Esophagus (tissue), 2 donors: Measurements from ENCODE around the gene OR2AT4. TPM values are rescaled to one million over a fixed set of nuclear protein-coding genes. Genes with fewer than 3 reads are reported as not detected.

Experiments
- H3K27ac ChIP-seq, 2 donors: one replicate each; pipeline ENCODE4 v1.5.1; 2013; ENCODE audit warnings: low read depth in 2 of 2, mild to moderate bottlenecking in 2 of 2, inconsistent platforms in 1 of 2, low read length in 1 of 2, moderate library complexity in 1 of 2
- H3K27me3 ChIP-seq, 2 donors: one replicate each; pipeline ENCODE4 v1.6.1; 2013; ENCODE audit warnings: low read length in 2 of 2, control low read depth in 1 of 2, mild to moderate bottlenecking in 1 of 2; ENCODE audit not compliant: insufficient read depth in 2 of 2, control insufficient read depth in 1 of 2
- H3K36me3 ChIP-seq, 2 donors: one replicate each; pipeline ENCODE4 v1.6.1; 2013; ENCODE audit warnings: low read length in 1 of 2; ENCODE audit not compliant: control insufficient read depth in 2 of 2, insufficient read depth in 2 of 2
- H3K4me1 ChIP-seq, 2 donors: one replicate each; pipeline ENCODE4 v1.6.1; 2013; ENCODE audit warnings: low read length in 1 of 2; ENCODE audit not compliant: control insufficient read depth in 2 of 2, insufficient read depth in 2 of 2
- H3K4me3 ChIP-seq, 2 donors: one replicate each; pipeline ENCODE4 v1.5.1; 2013; ENCODE audit warnings: low read length in 2 of 2, mild to moderate bottlenecking in 2 of 2, low read depth in 1 of 2, moderate library complexity in 1 of 2
- H3K9me3 ChIP-seq, 2 donors: one replicate each; pipeline ENCODE4 v1.6.1; 2013; ENCODE audit warnings: mild to moderate bottlenecking in 2 of 2, low read depth in 1 of 2, low read length in 1 of 2, moderate library complexity in 1 of 2; ENCODE audit not compliant: control insufficient read depth in 2 of 2, insufficient read depth in 1 of 2
- WGBS, 2 donors: extraction: QIAGEN DNeasy Blood & Tissue Kit; methylation state at CpG; one replicate each; pipeline ENCODE4 v1.1.7; 2013; 5-methylcytosine and 5-hydroxymethylcytosine counted together
- polyA plus RNA-seq, 2 donors: library from polyadenylated mRNA; stranded (reverse); fragments of 200-250 nt; gene quantifications; one replicate each; pipeline ENCODE4 v1.2.3, GENCODE V29; 2013
- donor health status: healthy with polysubstance abuse.
- donor health status: Bipolar disorder and iron deficiency.

OR2AT4 gene
- polyA plus RNA-seq, 2 donors: not detected

- 75 to 78% methylated on average over 3 of the region's 3 CpGs for WGBS, 2 donors
- no peak overlapping the region for H3K27ac ChIP-seq
- H3K9me3 ChIP-seq: no peaks in the 10 kb centered on the region
- no peaks in the 10 kb centered on the region for H3K4me1 ChIP-seq
- no peak overlapping the region for H3K4me3 ChIP-seq
- H3K36me3 ChIP-seq: no peaks in the 10 kb centered on the region
- no peaks in the 10 kb centered on the region for H3K27me3 ChIP-seq
Measured at GRCh38 chr11:75073459-75074190, 23.1 kb downstream of the OR2AT4 start.

GRCh38 chr11:75072582-75072981 lies 24.1 kb downstream of the OR2AT4 start:
- Histone ChIP-seq H3K27me3 (no peaks in the 10 kb centered on the region), H3K9me3 (no peaks in the 10 kb centered on the region), H3K27ac (no peak overlapping the region), H3K4me1 (no peaks in the 10 kb centered on the region), H3K4me3 (no peak overlapping the region), H3K36me3 (no peaks in the 10 kb centered on the region)
- 14 to 16% methylated on average over 2 of the region's 2 CpGs for WGBS, 2 donors

- H3K27ac ChIP-seq: no peak overlapping the region
- H3K4me3 ChIP-seq: no peak overlapping the region
- H3K4me1 ChIP-seq: no peaks in the 10 kb centered on the region
- 81 to 82% methylated on average over 4 of the region's 4 CpGs for WGBS, 2 donors
- peaks cover 0 to 5% of the 10 kb centered on the region in 2 donors for H3K27me3 ChIP-seq
- no peaks in the 10 kb centered on the region for H3K36me3 ChIP-seq
- no peaks in the 10 kb centered on the region for H3K9me3 ChIP-seq
Measured at GRCh38 chr11:75069473-75069872, 27.2 kb downstream of the OR2AT4 start.

DNA sequence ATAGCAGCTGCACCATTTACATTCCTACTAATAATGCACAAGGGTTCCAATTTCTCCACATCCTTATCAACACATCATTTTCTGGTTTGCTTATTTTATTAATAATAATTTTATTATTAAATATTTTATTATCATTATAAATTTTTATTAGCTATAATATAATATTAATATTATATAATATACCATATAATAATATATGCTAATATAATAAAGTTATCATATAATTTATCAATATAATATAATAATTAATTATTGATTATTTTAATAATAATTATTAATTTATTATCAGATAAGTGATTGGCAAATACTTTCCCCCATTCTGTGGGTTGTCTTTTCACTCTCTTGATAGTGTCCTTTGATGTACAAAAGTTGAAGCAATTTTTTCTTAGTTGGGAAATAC lies 27.7 kb downstream of the OR2AT4 start:
- Histone ChIP-seq H3K27ac (no peak overlapping the region), H3K4me1 (no peaks in the 10 kb centered on the region), H3K9me3 (no peaks in the 10 kb centered on the region), H3K4me3 (no peak overlapping the region), H3K36me3 (no peaks in the 10 kb centered on the region), H3K27me3 (peaks cover 0 to 5% of the 10 kb centered on the region in 2 donors)

DNA sequence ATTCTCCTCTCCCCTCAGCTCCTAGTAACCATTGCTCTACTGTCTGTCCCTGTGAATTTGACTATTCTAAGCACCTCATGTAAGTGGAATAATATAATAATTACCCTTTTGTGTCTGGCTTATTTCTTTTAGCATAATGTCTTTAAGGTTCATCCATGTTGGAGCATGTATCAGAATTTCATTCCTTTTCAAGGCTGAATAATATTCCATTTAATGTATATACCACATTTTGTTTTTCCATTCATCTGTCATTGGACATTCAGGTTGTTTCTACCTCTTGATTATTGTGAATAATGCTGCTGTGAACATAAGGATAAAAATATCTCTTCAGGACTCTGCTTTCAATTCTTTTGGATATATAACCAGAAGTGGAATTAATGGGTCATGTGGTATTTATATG lies 28.1 kb downstream of the OR2AT4 start:
- H3K36me3 ChIP-seq: no peaks in the 10 kb centered on the region
- no peaks in the 10 kb centered on the region for H3K4me1 ChIP-seq
- H3K9me3 ChIP-seq: no peaks in the 10 kb centered on the region
- peaks cover 0 to 5% of the 10 kb centered on the region in 2 donors for H3K27me3 ChIP-seq
- H3K4me3 ChIP-seq: no peak overlapping the region
- H3K27ac ChIP-seq: no peak overlapping the region

- H3K4me3 ChIP-seq: no peak overlapping the region
Measured at GRCh38 chr11:75066061-75066460, 30.6 kb downstream of the OR2AT4 start.

DNA sequence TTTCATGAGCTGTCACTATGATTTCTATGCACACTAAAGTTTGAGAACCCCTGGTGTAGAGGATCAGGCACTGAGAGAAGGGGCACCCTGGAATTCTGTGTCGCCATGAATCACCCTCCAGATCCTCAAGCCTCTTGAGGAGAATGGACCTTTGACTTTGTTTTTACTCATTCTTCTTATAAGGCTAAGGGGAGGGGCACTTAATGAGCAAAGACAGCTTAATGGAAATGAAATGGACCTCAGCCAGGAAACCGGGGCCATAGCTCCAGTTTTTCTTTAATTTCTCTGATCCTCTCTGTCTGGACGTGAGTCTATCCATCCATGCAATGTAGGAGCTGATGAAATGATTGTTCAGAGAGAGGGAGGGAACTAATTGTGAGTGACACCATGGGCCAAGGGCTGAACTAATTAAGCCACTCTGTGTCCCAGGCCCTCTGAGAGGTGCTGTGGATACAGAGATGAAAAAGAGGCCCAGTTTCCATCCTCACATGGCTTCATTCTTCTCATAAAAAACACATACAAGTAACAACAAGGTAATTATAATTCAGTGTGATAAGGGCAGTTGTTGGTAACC lies 32.8 kb downstream of the OR2AT4 start:
- Histone ChIP-seq H3K27ac (no peak overlapping the region), H3K4me1 (no peaks in the 10 kb centered on the region)
- WGBS, 2 donors: 42 to 43% methylated on average over 3 of the region's 3 CpGs

More at GRCh38 chr11:75066061-75066460, 30.6 kb downstream of the OR2AT4 start:
- no peaks in the 10 kb centered on the region for H3K36me3 ChIP-seq
- WGBS, 2 donors: 67% methylated on average over 7 of the region's 7 CpGs
- H3K4me1 ChIP-seq: no peaks in the 10 kb centered on the region
- H3K9me3 ChIP-seq: no peaks in the 10 kb centered on the region
- H3K27me3 ChIP-seq: peaks cover 0 to 5% of the 10 kb centered on the region in 2 donors
- no peak overlapping the region for H3K27ac ChIP-seq

GRCh38 chr11:75059299-75059698 lies 37.4 kb downstream of the OR2AT4 start:
- Histone ChIP-seq H3K36me3 (no peaks in the 10 kb centered on the region), H3K27ac (no peak overlapping the region), H3K27me3 (no peaks in the 10 kb centered on the region), H3K9me3 (no peaks in the 10 kb centered on the region), H3K4me1 (no peaks in the 10 kb centered on the region), H3K4me3 (no peak overlapping the region)

More for the DNA sequence above, 32.8 kb downstream of the OR2AT4 start:
- no peaks in the 10 kb centered on the region for H3K36me3 ChIP-seq
- H3K4me3 ChIP-seq: no peak overlapping the region
- H3K27me3 ChIP-seq: peaks cover 0 to 5% of the 10 kb centered on the region in 2 donors
- H3K9me3 ChIP-seq: no peaks in the 10 kb centered on the region

DNA sequence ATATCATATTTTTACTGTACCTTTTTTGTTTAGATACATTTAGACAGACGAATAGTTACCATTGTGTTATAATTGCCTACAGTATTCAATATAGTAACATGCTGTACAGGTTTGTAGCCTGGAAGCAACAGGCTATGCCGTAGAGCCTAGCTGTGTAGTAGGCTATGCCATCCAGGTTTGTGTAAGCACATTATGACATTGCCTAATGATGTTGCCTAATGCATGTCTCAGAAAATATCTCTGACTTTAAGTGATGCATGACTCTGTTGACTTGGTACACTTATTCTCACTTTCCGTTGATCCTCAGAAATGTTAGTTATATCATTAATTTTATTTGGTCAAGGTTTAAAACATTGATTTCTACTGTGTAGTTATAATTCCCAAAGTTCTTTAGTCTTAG lies 39.9 kb downstream of the OR2AT4 start:
- Histone ChIP-seq H3K4me3 (no peak overlapping the region), H3K4me1 (no peaks in the 10 kb centered on the region), H3K27ac (no peak overlapping the region), H3K9me3 (no peaks in the 10 kb centered on the region), H3K36me3 (no peaks in the 10 kb centered on the region), H3K27me3 (no peaks in the 10 kb centered on the region)
- 54 to 76% methylated on average over 3 of the region's 3 CpGs for WGBS, 2 donors

- H3K36me3 ChIP-seq: no peaks in the 10 kb centered on the region
- no peaks in the 10 kb centered on the region for H3K9me3 ChIP-seq
- 85 to 89% methylated on average over 6 of the region's 6 CpGs for WGBS, 2 donors
- H3K27ac ChIP-seq: no peak overlapping the region
- H3K4me1 ChIP-seq: no peaks in the 10 kb centered on the region
- H3K27me3 ChIP-seq: no peaks in the 10 kb centered on the region
- no peak overlapping the region for H3K4me3 ChIP-seq
Measured at GRCh38 chr11:75055511-75055910, 41.2 kb downstream of the OR2AT4 start.
